Liver (tissue), 3 donors: ENCODE measurements around the gene OR4K5.

Source experiments
- EGR1 ChIP-seq, 2 donors: IDR thresholded peaks; 2 replicates each; pipeline ENCODE4 v1.6.1; 2016 to 2018; ENCODE audit warnings: antibody characterized with exemption in 2 of 2, low read depth in 2 of 2
- GABPA ChIP-seq, 2 donors: IDR thresholded peaks in 1 of 2; conservative IDR thresholded peaks in 1 of 2; 2 replicates each; pipeline ENCODE4 v1.6.1; 2016; ENCODE audit warnings: antibody characterized with exemption in 2 of 2, mild to moderate bottlenecking in 1 of 2, moderate library complexity in 1 of 2
- JUND ChIP-seq, 2 donors: IDR thresholded peaks; 2 replicates each; pipeline ENCODE4 v1.6.1; 2016; ENCODE audit warnings: antibody characterized with exemption in 2 of 2
- RXRA ChIP-seq, 2 donors: IDR thresholded peaks; 2 replicates each; pipeline ENCODE4 v1.6.1; 2017 to 2018; ENCODE audit warnings: antibody characterized with exemption in 2 of 2, mild to moderate bottlenecking in 1 of 2
- SP1 ChIP-seq: IDR thresholded peaks from 2 replicates; pipeline ENCODE4 v1.6.1; 2018; ENCODE audit warnings: antibody characterized with exemption, mild to moderate bottlenecking
- TAF1 ChIP-seq: conservative IDR thresholded peaks from 2 replicates; pipeline ENCODE4 v1.6.1; 2016; ENCODE audit warnings: antibody characterized with exemption, mild to moderate bottlenecking
- YY1 ChIP-seq: IDR thresholded peaks from 2 replicates; pipeline ENCODE4 v1.6.1; 2016; ENCODE audit warnings: antibody characterized with exemption, mild to moderate bottlenecking
- TF ChIP-seq, protein P1 (sequence below): fragments of 150-350 bp; IDR thresholded peaks from 2 replicates; pipeline ENCODE4 v1.5.1; 2017; ENCODE audit warnings: improper control_type of control experiment, low read depth, low read length; ENCODE audit not compliant: missing input control
- TF ChIP-seq, protein P2 (sequence below): IDR thresholded peaks from 2 replicates; pipeline ENCODE4 v1.6.1; 2016; ENCODE audit warnings: antibody characterized with exemption, mild to moderate bottlenecking
- TF ChIP-seq, protein P3 (sequence below): IDR thresholded peaks from 2 replicates; pipeline ENCODE4 v1.6.1; 2016; ENCODE audit warnings: antibody characterized with exemption
- TF ChIP-seq, protein P4 (sequence below): IDR thresholded peaks from 2 replicates; pipeline ENCODE4 v1.6.1; 2016; ENCODE audit warnings: antibody characterized with exemption
- TF ChIP-seq, protein P5 (sequence below): IDR thresholded peaks from 2 replicates; pipeline ENCODE4 v1.6.1; 2016; ENCODE audit warnings: antibody characterized with exemption
- donor health status: healthy.
- donor health status: healthy.

DNA sequence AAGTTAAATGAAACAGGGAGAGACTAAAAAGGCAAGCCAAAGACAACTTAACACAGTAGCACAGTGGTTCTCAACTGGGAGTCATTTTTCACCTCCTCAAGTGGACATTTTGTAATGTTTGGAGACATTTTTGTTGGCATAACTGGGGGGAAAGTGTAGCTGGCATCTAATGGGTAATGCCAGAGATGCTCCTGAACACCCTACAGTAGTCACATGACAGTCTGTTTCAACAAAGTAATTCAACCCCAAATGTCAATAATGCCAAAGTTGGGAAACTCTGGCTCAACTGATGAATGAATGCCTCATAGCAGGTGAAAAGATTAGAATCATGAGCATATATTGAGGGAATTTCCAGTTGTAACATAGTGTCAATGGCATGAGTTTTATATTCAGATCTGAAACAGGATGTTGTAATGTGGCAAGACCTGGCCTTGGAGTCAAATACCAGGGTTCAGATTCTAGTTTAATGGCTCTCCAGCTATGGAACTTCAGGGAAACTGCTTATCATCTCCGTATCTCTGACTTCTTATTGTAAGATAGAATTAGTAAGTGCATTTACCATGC is 2.4 kb upstream of the OR4K5 start:
- TF ChIP-seq, protein P1, sequence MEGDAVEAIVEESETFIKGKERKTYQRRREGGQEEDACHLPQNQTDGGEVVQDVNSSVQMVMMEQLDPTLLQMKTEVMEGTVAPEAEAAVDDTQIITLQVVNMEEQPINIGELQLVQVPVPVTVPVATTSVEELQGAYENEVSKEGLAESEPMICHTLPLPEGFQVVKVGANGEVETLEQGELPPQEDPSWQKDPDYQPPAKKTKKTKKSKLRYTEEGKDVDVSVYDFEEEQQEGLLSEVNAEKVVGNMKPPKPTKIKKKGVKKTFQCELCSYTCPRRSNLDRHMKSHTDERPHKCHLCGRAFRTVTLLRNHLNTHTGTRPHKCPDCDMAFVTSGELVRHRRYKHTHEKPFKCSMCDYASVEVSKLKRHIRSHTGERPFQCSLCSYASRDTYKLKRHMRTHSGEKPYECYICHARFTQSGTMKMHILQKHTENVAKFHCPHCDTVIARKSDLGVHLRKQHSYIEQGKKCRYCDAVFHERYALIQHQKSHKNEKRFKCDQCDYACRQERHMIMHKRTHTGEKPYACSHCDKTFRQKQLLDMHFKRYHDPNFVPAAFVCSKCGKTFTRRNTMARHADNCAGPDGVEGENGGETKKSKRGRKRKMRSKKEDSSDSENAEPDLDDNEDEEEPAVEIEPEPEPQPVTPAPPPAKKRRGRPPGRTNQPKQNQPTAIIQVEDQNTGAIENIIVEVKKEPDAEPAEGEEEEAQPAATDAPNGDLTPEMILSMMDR: no peak
- TF ChIP-seq SP1: no peak
- TF ChIP-seq, protein P2, sequence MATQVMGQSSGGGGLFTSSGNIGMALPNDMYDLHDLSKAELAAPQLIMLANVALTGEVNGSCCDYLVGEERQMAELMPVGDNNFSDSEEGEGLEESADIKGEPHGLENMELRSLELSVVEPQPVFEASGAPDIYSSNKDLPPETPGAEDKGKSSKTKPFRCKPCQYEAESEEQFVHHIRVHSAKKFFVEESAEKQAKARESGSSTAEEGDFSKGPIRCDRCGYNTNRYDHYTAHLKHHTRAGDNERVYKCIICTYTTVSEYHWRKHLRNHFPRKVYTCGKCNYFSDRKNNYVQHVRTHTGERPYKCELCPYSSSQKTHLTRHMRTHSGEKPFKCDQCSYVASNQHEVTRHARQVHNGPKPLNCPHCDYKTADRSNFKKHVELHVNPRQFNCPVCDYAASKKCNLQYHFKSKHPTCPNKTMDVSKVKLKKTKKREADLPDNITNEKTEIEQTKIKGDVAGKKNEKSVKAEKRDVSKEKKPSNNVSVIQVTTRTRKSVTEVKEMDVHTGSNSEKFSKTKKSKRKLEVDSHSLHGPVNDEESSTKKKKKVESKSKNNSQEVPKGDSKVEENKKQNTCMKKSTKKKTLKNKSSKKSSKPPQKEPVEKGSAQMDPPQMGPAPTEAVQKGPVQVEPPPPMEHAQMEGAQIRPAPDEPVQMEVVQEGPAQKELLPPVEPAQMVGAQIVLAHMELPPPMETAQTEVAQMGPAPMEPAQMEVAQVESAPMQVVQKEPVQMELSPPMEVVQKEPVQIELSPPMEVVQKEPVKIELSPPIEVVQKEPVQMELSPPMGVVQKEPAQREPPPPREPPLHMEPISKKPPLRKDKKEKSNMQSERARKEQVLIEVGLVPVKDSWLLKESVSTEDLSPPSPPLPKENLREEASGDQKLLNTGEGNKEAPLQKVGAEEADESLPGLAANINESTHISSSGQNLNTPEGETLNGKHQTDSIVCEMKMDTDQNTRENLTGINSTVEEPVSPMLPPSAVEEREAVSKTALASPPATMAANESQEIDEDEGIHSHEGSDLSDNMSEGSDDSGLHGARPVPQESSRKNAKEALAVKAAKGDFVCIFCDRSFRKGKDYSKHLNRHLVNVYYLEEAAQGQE: no peak
- no peak for TF ChIP-seq RXRA (IDR thresholded peaks at IDR 0.05)
- no peak for TF ChIP-seq YY1
- TF ChIP-seq, protein P3, sequence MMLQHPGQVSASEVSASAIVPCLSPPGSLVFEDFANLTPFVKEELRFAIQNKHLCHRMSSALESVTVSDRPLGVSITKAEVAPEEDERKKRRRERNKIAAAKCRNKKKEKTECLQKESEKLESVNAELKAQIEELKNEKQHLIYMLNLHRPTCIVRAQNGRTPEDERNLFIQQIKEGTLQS: no peak
- TF ChIP-seq GABPA (IDR thresholded peaks at IDR 0.05 in 1 of 2, conservative IDR thresholded peaks at IDR 0.05 in 1 of 2): no peak
- TF ChIP-seq, protein P4, sequence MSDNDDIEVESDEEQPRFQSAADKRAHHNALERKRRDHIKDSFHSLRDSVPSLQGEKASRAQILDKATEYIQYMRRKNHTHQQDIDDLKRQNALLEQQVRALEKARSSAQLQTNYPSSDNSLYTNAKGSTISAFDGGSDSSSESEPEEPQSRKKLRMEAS: no peak
- TF ChIP-seq JUND (IDR thresholded peaks at IDR 0.05): no peak
- TF ChIP-seq TAF1: no peak
- no peak for TF ChIP-seq EGR1 (IDR thresholded peaks at IDR 0.05; ENCODE audit: low read depth in 2 of 2)
- TF ChIP-seq, protein P5, sequence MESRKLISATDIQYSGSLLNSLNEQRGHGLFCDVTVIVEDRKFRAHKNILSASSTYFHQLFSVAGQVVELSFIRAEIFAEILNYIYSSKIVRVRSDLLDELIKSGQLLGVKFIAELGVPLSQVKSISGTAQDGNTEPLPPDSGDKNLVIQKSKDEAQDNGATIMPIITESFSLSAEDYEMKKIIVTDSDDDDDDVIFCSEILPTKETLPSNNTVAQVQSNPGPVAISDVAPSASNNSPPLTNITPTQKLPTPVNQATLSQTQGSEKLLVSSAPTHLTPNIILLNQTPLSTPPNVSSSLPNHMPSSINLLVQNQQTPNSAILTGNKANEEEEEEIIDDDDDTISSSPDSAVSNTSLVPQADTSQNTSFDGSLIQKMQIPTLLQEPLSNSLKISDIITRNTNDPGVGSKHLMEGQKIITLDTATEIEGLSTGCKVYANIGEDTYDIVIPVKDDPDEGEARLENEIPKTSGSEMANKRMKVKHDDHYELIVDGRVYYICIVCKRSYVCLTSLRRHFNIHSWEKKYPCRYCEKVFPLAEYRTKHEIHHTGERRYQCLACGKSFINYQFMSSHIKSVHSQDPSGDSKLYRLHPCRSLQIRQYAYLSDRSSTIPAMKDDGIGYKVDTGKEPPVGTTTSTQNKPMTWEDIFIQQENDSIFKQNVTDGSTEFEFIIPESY: no peak
